Adrenal gland (tissue), 12 donors: ENCODE data around the gene CPXM1. TPM values are rescaled to one million over a fixed set of nuclear protein-coding genes. Genes with fewer than 3 reads are reported as not detected.

Experiments used
- DNase-seq, 7 donors: peaks; one replicate each; pipeline ENCODE4 v3.0.0-alpha.2; 2019 to 2020
- H3K27ac ChIP-seq, 5 donors: fragments of 200-600 bp; sonication (generic) in 4 of 5; 1 replicate in 3 of 5; 2 replicates in 2 of 5; pipeline versions ENCODE4 v1.5.1 to v1.8.0; 2016 to 2020; ENCODE audit warnings: mild to moderate bottlenecking in 1 of 5
- H3K27me3 ChIP-seq: fragments of 200-600 bp; 2 replicates; pipeline ENCODE4 v1.8.0; 2021
- H3K36me3 ChIP-seq, 2 donors: fragments of 200-600 bp; replicated peaks in 1 of 2; 1 replicate in 1 of 2; 2 replicates in 1 of 2; pipeline versions ENCODE4 v1.5.1 to v1.8.0; 2018 to 2022
- H3K4me1 ChIP-seq, 2 donors: fragments of 200-600 bp; replicated peaks in 1 of 2; 1 replicate in 1 of 2; 2 replicates in 1 of 2; pipeline versions ENCODE4 v1.5.1 to v1.8.0; 2018 to 2021
- H3K4me3 ChIP-seq, 4 donors: fragments of 200-600 bp; sonication (generic) in 3 of 4; one replicate each; pipeline ENCODE4 v1.5.1; 2016 to 2018
- H3K9me3 ChIP-seq, 3 donors: fragments of 200-600 bp; sonication (generic) in 1 of 3; replicated peaks in 1 of 3; 1 replicate in 2 of 3; 2 replicates in 1 of 3; pipeline versions ENCODE4 v1.5.1 to v1.8.0; 2016 to 2021
- CTCF ChIP-seq, 6 experiments: fragments of 450-650 bp in 4 of 6; fragments of 200-600 bp in 2 of 6; sonication (generic) in 1 of 6; IDR thresholded peaks; 1 replicate in 5 of 6; 2 replicates in 1 of 6; pipeline versions ENCODE4 v1.5.1 to v1.8.0; 2016 to 2021; ENCODE audit warnings: antibody characterized with exemption in 6 of 6, mild to moderate bottlenecking in 2 of 6, moderate library complexity in 1 of 6
- POLR2A ChIP-seq, 2 donors: fragments of 450-650 bp; IDR thresholded peaks; one replicate each; pipeline ENCODE4 v1.6.1; 2017; ENCODE audit warnings: antibody characterized with exemption in 2 of 2, mild to moderate bottlenecking in 2 of 2, moderate library complexity in 1 of 2
- WGBS, 4 donors: extraction: QIAGEN DNeasy Blood & Tissue Kit in 2 of 4; methylation state at CpG; one replicate each; pipeline versions ENCODE4 v1.1.5 to v1.1.7; 2013 to 2017; 5-methylcytosine and 5-hydroxymethylcytosine counted together
- intact Hi-C, 2 donors: fragments of 100-400 bp; cut with DNase I; formaldehyde crosslinking; loops; one replicate each; pipeline versions ENCODE4 v1.14.1 to v1.15.0; 2022 to 2023
- polyA plus RNA-seq, 3 donors: library from polyadenylated mRNA; stranded (reverse); fragments of 200-250 nt in 2 of 3; fragments of 350-450 nt in 1 of 3; fragmentation: Illumina TruSeq in 1 of 3; extraction: RNeasy Lipid Tissue Mini Kit (QIAGEN cat#74804) in 1 of 3; gene quantifications; one replicate each; pipeline ENCODE4 v1.2.3, GENCODE V29; 2013 to 2014
- total RNA-seq, 9 donors: library from RNA; depleted of rRNA in 4 of 9; stranded (reverse); fragments of >200 nt in 4 of 9; fragments of 120-200 nt in 1 of 9; fragmentation: NEBNext Ultra II Directional in 1 of 9; extraction: Animal tissue kit (Norgen Biotek cat#: 25700) in 1 of 9; gene quantifications; one replicate each; pipeline versions ENCODE4 v1.1.0 to v1.2.4, GENCODE V29; 2013 to 2023
- donor health status: healthy with polysubstance abuse.
- donor health status: Bipolar disorder and iron deficiency.
- donor health status: DM: yes; HTN: yes; CAD: no.
- donor health status: DM: no; HTN: no; CAD: no.
- donor health status: DM: no; HTN: no; CAD: no.
- donor health status: DM: yes; HTN: yes; CAD: no.

The CPXM1 gene
- total and polyA plus RNA-seq, 12 donors, result 2.5 to 21.8 (median 11.2) TPM

DNA sequence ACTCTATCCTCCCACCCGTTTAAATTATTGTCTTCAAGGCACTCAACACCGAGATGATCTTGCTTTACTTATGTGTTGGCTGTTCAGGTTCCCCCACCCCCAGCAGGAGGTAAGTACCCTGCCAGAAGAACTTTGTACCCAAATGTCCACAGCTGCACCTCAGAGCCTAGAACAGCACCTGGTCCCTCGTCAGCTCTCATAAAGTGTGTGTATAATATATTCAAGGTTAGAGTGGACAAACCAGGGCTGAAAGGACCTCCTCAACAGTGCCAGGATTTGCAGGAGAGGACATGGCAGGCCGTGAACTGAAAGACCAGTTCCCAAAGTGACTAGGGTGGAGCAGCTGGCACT lies 5.9 kb upstream of the CPXM1 start:
- WGBS, 4 donors, result 35 to 51% (median 48%) methylated on average over 4 of the region's 4 CpGs
- H3K4me1 ChIP-seq, result peaks cover 0 to 2% of the 10 kb centered on the region in 2 donors
- no peaks in the 10 kb centered on the region for H3K9me3 ChIP-seq
- no peak overlapping the region for H3K27ac ChIP-seq
- intact Hi-C loops, result no loop called here
- H3K27me3 ChIP-seq, result peaks cover 20% of the 10 kb centered on the region
- no peak for TF ChIP-seq CTCF (IDR thresholded peaks at IDR 0.05)
- TF ChIP-seq POLR2A (IDR thresholded peaks at IDR 0.05), result no peak
- DNase-seq, result no peak
- no peak overlapping the region for H3K4me3 ChIP-seq
- H3K36me3 ChIP-seq, result no peaks in the 10 kb centered on the region

DNA sequence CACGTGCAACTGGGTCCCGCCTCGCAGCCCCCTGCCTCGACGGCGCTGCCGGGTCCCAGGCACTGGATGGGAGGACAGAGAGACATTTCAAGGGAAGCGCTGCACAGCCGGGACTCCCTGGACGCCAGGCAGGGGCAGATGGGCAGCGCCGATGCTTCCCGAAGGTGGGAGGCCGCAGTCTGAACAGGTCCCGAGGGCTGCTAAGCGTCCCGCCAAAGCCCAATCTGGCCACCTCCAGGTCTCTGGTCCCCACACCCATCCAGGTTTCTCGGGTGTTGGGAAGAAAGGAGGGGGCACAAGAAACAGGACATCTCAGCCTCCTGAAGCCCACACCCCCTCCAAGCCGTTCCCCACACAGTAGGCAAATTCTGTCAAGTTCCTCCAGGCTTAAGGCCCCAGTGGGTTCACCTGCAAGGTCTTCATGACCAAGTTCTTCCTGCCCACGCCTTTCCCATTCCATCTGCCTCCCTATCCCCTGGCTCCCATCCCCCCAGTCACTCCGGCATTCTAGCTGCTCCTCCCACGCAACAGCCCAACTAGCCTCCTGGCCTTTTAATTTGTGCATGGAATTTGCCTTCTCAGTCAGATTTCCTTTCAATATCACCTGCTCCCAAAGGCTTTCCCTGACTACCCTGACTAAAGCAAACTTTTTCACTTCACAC lies 5.4 kb upstream of the CPXM1 start:
- Histone ChIP-seq H3K4me1 (peaks cover 0 to 5% of the 10 kb centered on the region in 2 donors), H3K27ac (no peak overlapping the region), H3K4me3 (no peak overlapping the region), H3K27me3 (peaks cover 25% of the 10 kb centered on the region), H3K36me3 (no peaks in the 10 kb centered on the region), H3K9me3 (no peaks in the 10 kb centered on the region)
- intact Hi-C loops, result no loop called here
- TF ChIP-seq CTCF (IDR thresholded peaks at IDR 0.05) (no peak), POLR2A (IDR thresholded peaks at IDR 0.05) (no peak)
- no peak for DNase-seq
- 23 to 46% (median 38%) methylated on average over 5 to 22 of the region's 22 CpGs for WGBS, 4 donors

DNA sequence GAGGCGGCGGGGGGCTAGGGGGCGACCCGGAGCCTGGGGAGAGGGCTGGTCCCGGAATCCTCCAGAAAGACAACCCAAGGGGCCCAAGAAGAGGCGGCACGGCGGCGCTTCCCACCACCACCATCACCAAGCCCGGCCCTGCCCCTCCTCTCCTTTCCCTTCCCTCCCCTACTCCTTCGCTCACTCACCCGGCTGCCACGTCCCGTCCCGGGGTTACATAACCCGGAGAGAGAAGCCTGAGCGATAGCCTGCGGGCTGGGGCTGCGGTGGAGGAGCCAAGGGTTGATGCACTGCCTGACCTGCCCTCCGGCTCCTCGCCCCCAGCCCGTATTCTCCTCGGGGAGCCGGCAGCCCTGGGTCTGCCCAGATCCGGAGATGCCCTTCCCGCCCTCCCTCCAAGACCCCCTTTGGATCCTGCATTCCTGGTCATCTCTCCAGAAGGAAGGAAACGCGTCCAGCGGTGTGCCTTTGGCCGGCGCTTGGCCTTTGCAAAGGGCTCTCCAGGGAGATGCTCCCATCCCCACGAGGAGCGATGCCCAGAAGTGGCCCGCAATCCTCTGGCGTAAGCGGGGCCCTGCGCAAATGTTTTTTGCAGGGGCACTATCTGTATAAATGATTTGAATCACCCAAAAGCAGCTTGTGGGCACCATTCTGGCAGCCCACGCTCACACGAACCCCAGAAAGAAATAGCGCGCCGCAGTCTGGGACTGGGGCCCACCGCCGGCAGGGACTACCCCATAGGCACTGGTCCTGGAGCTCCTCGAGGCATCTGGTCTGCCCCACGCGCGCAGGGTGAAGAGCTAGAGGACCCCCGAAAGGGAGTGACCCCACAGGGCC lies 4.6 kb upstream of the CPXM1 start:
- peaks cover 0 to 5% of the 10 kb centered on the region in 2 donors for H3K4me1 ChIP-seq
- H3K27ac ChIP-seq, result no peak overlapping the region
- intact Hi-C loops, result no loop called here
- H3K9me3 ChIP-seq, result no peaks in the 10 kb centered on the region
- H3K36me3 ChIP-seq, result no peaks in the 10 kb centered on the region
- TF ChIP-seq CTCF (IDR thresholded peaks at IDR 0.05), result no peak
- TF ChIP-seq POLR2A (IDR thresholded peaks at IDR 0.05), result no peak
- H3K27me3 ChIP-seq, result peaks cover 32% of the 10 kb centered on the region
- DNase-seq, result no peak
- no peak overlapping the region for H3K4me3 ChIP-seq
- WGBS, 4 donors, result 13 to 34% (median 20%) methylated on average over 16 to 49 of the region's 49 CpGs

- TF ChIP-seq POLR2A (IDR thresholded peaks at IDR 0.05), result no peak
- no peak for TF ChIP-seq CTCF (IDR thresholded peaks at IDR 0.05)
- Histone ChIP-seq H3K27ac (no peak overlapping the region), H3K36me3 (no peaks in the 10 kb centered on the region), H3K27me3 (peaks cover 41% of the 10 kb centered on the region), H3K4me3 (no peak overlapping the region), H3K4me1 (peaks cover 0 to 5% of the 10 kb centered on the region in 2 donors), H3K9me3 (no peaks in the 10 kb centered on the region)
- WGBS, 4 donors, result 48 to 59% (median 53%) methylated on average over 16 of the region's 16 CpGs
- no peak for DNase-seq
- intact Hi-C loops, result no loop called here
Observed at GRCh38 chr20:2804041-2804828, 3.8 kb upstream of the CPXM1 start.
